H1 (cell line): Measurements from ENCODE around the gene FGGY. TPM values are rescaled to one million over a fixed set of nuclear protein-coding genes. Genes with fewer than 3 reads are reported as not detected.

ENCODE experiments used
- CTCF ChIA-PET: fragments of 300-600 bp; sonication (Branson Sonifier 250); formaldehyde crosslinking; loops from one replicate; lab custom pipeline; 2021; ENCODE audit not compliant: partially characterized antibody; lab: Charles Lee
- POLR2A ChIA-PET: fragments of 300-600 bp; sonication (Branson Sonifier 250); formaldehyde crosslinking; loops from one replicate; lab custom pipeline; 2021; ENCODE audit warnings: inconsistent platforms; ENCODE audit not compliant: partially characterized antibody; lab: Charles Lee
- DNase-seq, 2 experiments: peaks; one replicate each; pipeline versions ENCODE4 v3.0.0 to v3.0.0-alpha.2; 2010 to 2022; ENCODE audit warnings: low spot score in 2 of 2, low read depth in 1 of 2, mixed read lengths in 1 of 2
- FAIRE-seq: peaks from 2 replicates; lab custom pipeline; 2011; peaks lifted over from hg19 to GRCh38; lab: Jason Lieb, UNC
- H2AFZ ChIP-seq: 2 replicates; pipeline ENCODE4 v1.8.1; 2012; ENCODE audit warnings: low read length, inconsistent platforms
- H2AK5ac ChIP-seq: 2 replicates; pipeline ENCODE4 v1.6.1; 2013; ENCODE audit warnings: low read depth, low read length
- H2BK120ac ChIP-seq: replicated peaks from 2 replicates; pipeline ENCODE3; 2013; ENCODE audit warnings: low read depth, low read length, inconsistent platforms
- H2BK12ac ChIP-seq: 2 replicates; pipeline ENCODE4 v1.6.1; 2013; ENCODE audit warnings: low read depth, low read length
- H2BK15ac ChIP-seq: 2 replicates; pipeline ENCODE4 v1.6.1; 2013; ENCODE audit warnings: low read length
- H2BK20ac ChIP-seq: 2 replicates; pipeline ENCODE4 v1.6.1; 2013; ENCODE audit warnings: low read length
- H2BK5ac ChIP-seq: 2 replicates; pipeline ENCODE4 v1.6.1; 2013; ENCODE audit warnings: low read depth, low read length
- H3K14ac ChIP-seq: 2 replicates; pipeline ENCODE4 v1.6.1; 2013; ENCODE audit warnings: inconsistent platforms; ENCODE audit not compliant: insufficient read length
- H3K18ac ChIP-seq: 2 replicates; pipeline ENCODE4 v1.6.1; 2013; ENCODE audit warnings: low read length; ENCODE audit errors: extremely low read depth
- H3K23ac ChIP-seq: 2 replicates; pipeline ENCODE4 v1.6.1; 2013; ENCODE audit warnings: inconsistent platforms; ENCODE audit not compliant: insufficient read length
- H3K23me2 ChIP-seq: 2 replicates; pipeline ENCODE4 v1.6.1; 2013; ENCODE audit warnings: low read depth, low read length
- H3K27ac ChIP-seq: 2 replicates; pipeline ENCODE4 v1.6.1; 2011; ENCODE audit warnings: low read depth, low read length, inconsistent platforms
- H3K27me3 ChIP-seq, 4 experiments: replicated peaks in 1 of 4; 1 replicate in 1 of 4; 2 replicates in 3 of 4; pipeline versions ENCODE4 v1.6.1 to v1.8.1; 2011 to 2013; ENCODE audit warnings: low read length in 3 of 4, mild to moderate bottlenecking in 3 of 4, inconsistent platforms in 2 of 4, mixed read lengths in 2 of 4, moderate library complexity in 1 of 4; ENCODE audit not compliant: control insufficient read depth in 3 of 4, insufficient read depth in 3 of 4; ENCODE audit errors: extremely low read depth in 1 of 4
- H3K36me3 ChIP-seq, 4 experiments: 2 replicates each; pipeline versions ENCODE4 v1.6.1 to v1.8.1; 2011 to 2013; ENCODE audit warnings: mild to moderate bottlenecking in 4 of 4, low read length in 3 of 4, moderate library complexity in 2 of 4, control low read depth in 1 of 4, inconsistent platforms in 1 of 4; ENCODE audit not compliant: insufficient read depth in 4 of 4, control insufficient read depth in 2 of 4
- H3K4ac ChIP-seq: replicated peaks from 2 replicates; pipeline ENCODE3; 2013; ENCODE audit warnings: low read length, low read depth, mixed read lengths, inconsistent platforms; ENCODE audit not compliant: insufficient read length
- H3K4me1 ChIP-seq, 4 experiments: replicated peaks in 1 of 4; 1 replicate in 1 of 4; 2 replicates in 3 of 4; pipeline versions ENCODE4 v1.6.1 to v1.8.1; 2011 to 2013; ENCODE audit warnings: low read length in 3 of 4, inconsistent platforms in 2 of 4, mixed read lengths in 1 of 4; ENCODE audit not compliant: insufficient read depth in 4 of 4, control insufficient read depth in 3 of 4
- H3K4me2 ChIP-seq, 2 experiments: 2 replicates each; pipeline versions ENCODE4 v1.6.1 to v1.8.1; 2011 to 2013; ENCODE audit warnings: low read depth in 2 of 2, low read length in 2 of 2, control low read depth in 1 of 2, inconsistent platforms in 1 of 2, mild to moderate bottlenecking in 1 of 2; ENCODE audit not compliant: insufficient read depth in 1 of 2
- H3K4me3 ChIP-seq, 4 experiments: fragments of 200-600, 300-600 bp in 1 of 4; sonication (generic), shearing (Covaris generic), sonication (Bioruptor Twin) in 1 of 4; 2 replicates each; pipeline versions ENCODE4 v1.5.1 to v1.8.1; 2011 to 2016; ENCODE audit warnings: low read length in 4 of 4, low read depth in 3 of 4, control low read depth in 2 of 4, inconsistent platforms in 2 of 4, mild to moderate bottlenecking in 2 of 4, mixed read lengths in 1 of 4, moderate library complexity in 1 of 4; ENCODE audit not compliant: insufficient read depth in 2 of 4; ENCODE audit errors: extremely low read depth in 1 of 4
- H3K56ac ChIP-seq: replicated peaks from 2 replicates; pipeline ENCODE3; 2013; ENCODE audit warnings: low read depth, mild to moderate bottlenecking, mixed read lengths, low read length, inconsistent platforms; ENCODE audit not compliant: insufficient read length
- H3K79me1 ChIP-seq: 2 replicates; pipeline ENCODE4 v1.6.1; 2013; ENCODE audit warnings: low read depth, low read length, control low read depth
- H3K79me2 ChIP-seq, 2 experiments: 2 replicates each; pipeline versions ENCODE4 v1.6.1 to v1.8.1; 2012 to 2013; ENCODE audit warnings: low read length in 2 of 2, mild to moderate bottlenecking in 2 of 2, inconsistent platforms in 1 of 2; ENCODE audit not compliant: insufficient read depth in 2 of 2, control insufficient read depth in 1 of 2
- H3K9ac ChIP-seq, 4 experiments: replicated peaks in 1 of 4; 1 replicate in 1 of 4; 2 replicates in 3 of 4; pipeline versions ENCODE4 v1.6.1 to v1.8.1; 2011 to 2013; ENCODE audit warnings: low read depth in 3 of 4, low read length in 3 of 4, control low read depth in 2 of 4, mild to moderate bottlenecking in 2 of 4, moderate library complexity in 2 of 4, inconsistent platforms in 1 of 4; ENCODE audit errors: extremely low read depth in 1 of 4
- H3K9me3 ChIP-seq, 2 experiments: 2 replicates each; pipeline versions ENCODE4 v1.6.1 to v1.8.1; 2012 to 2013; ENCODE audit warnings: mild to moderate bottlenecking in 2 of 2, moderate library complexity in 2 of 2, control low read depth in 1 of 2, inconsistent platforms in 1 of 2, low read depth in 1 of 2, low read length in 1 of 2, mixed read lengths in 1 of 2; ENCODE audit not compliant: insufficient read depth in 2 of 2
- H4K20me1 ChIP-seq, 2 experiments: replicated peaks in 1 of 2; 2 replicates each; pipeline versions ENCODE3 to v1.8.1; 2011 to 2013; ENCODE audit warnings: inconsistent platforms in 2 of 2, low read length in 2 of 2, mild to moderate bottlenecking in 1 of 2; ENCODE audit not compliant: insufficient read depth in 2 of 2, control insufficient read depth in 1 of 2
- H4K5ac ChIP-seq: 2 replicates; pipeline ENCODE4 v1.6.1; 2013; ENCODE audit warnings: low read length, low read depth, mixed read lengths, inconsistent platforms; ENCODE audit not compliant: insufficient read length
- H4K8ac ChIP-seq: 2 replicates; pipeline ENCODE4 v1.8.0; 2013; ENCODE audit warnings: mild to moderate bottlenecking, moderate library complexity, low read length, inconsistent platforms; ENCODE audit not compliant: insufficient read depth; ENCODE audit errors: extremely low read depth
- H4K91ac ChIP-seq: replicated peaks from 2 replicates; pipeline ENCODE3; 2013; ENCODE audit warnings: low read length, mixed read lengths, inconsistent platforms; ENCODE audit not compliant: insufficient read length
- ATF2 ChIP-seq: IDR thresholded peaks from 2 replicates; pipeline ENCODE4 v1.6.1; 2012; ENCODE audit warnings: low read length, inconsistent platforms
- CBX5 ChIP-seq: fragments of 300-800, 300-1000 bp; sonication (generic); IDR thresholded peaks from 2 replicates; pipeline ENCODE4 v1.7.1; 2016; ENCODE audit warnings: antibody characterized with exemption, low read length, low read depth
- YY1 ChIP-seq: IDR thresholded peaks from 2 replicates; pipeline ENCODE4 v1.6.1; 2011; ENCODE audit warnings: low read depth, mild to moderate bottlenecking, low read length
- WGBS, 2 experiments: shearing (Covaris generic) in 1 of 2; methylation state at CpG; one replicate each; pipeline versions ENCODE4 v1.1.6 to v1.1.7; 2013 to 2015; ENCODE audit warnings: low lambda C conversion rate in 2 of 2, mixed read lengths in 2 of 2, inconsistent platforms in 1 of 2, low coverage in 1 of 2, missing lambda C conversion rate in 1 of 2; ENCODE audit not compliant: insufficient replicate concordance in 2 of 2, insufficient coverage in 1 of 2, insufficient read length in 1 of 2; ENCODE audit errors: extremely low coverage in 1 of 2, missing lambda C conversion rate in 1 of 2; 5-methylcytosine and 5-hydroxymethylcytosine counted together
- polyA plus RNA-seq, 7 experiments: library from polyadenylated mRNA; depleted of rRNA in 3 of 7; stranded (reverse) in 5 of 7; unstranded in 2 of 7; fragments of >200 nt in 5 of 7; fragments of 200-250 nt in 2 of 7; gene quantifications; 1 replicate in 5 of 7; 2 replicates in 1 of 7; 4 replicates in 1 of 7; pipeline versions ENCODE4 v1.2.1 to v1.2.3, GENCODE V29; 2011 to 2013; ENCODE audit warnings: missing spikeins in 2 of 7, mixed read lengths in 2 of 7
- total RNA-seq: library from RNA; stranded (reverse); fragmentation: NEBNext Ultra II Directional; extraction: Animal tissue kit (Norgen Biotek cat#: 25700); gene quantifications from 2 replicates; pipeline ENCODE4 v1.2.1, GENCODE V29; 2021

FGGY gene
- total and polyA plus RNA-seq, 2 of the 8 experiments (the other 6 are each of a cell fraction or from before 2014, with no cell fraction given), result 10.3 to 12.5 TPM

DNA sequence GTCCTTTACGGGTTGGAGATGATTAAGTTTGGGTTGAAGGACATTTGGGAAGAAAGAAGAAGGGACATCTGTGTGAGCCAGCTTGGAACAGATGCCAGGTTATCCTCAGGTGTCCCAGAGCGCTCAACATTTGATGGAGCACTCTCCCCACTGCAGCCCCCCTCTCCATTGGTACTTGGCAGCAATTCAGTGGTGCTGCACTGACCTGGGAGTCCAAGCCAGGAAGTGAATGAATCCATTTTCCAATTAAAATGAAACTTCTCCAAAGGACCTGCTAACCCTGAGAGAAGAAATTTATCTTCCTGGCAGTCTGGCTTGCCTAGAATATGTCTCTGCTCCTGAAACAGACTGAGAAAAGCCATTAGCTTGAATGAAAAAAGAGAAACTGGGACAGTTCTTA is 67.1 kb downstream of the FGGY start:
- no peak overlapping the region for H3K9ac ChIP-seq
- FAIRE-seq (no peak), DNase-seq (no peak)
- no peak overlapping the region for H2BK15ac ChIP-seq
- no peaks in the 10 kb centered on the region for H4K20me1 ChIP-seq
- no peaks in the 10 kb centered on the region for H3K23me2 ChIP-seq
- no peaks in the 10 kb centered on the region for H3K36me3 ChIP-seq
- H3K4me3 ChIP-seq, result no peak overlapping the region
- no peak overlapping the region for H3K14ac ChIP-seq
- no peak overlapping the region for H4K5ac ChIP-seq
- ChIA-PET CTCF (no interaction called here), POLR2A (no interaction called here)
- 97% methylated on average over 2 of the region's 2 CpGs; no CpG with 5 or more reads in 1 of the 2 experiments for WGBS, 2 experiments
- H3K4me2 ChIP-seq, result no peak overlapping the region
- H3K79me2 ChIP-seq, result no peaks in the 10 kb centered on the region
- no peak overlapping the region for H2BK20ac ChIP-seq
- no peaks in the 10 kb centered on the region for H3K4me1 ChIP-seq
- no peak overlapping the region for H2AFZ ChIP-seq
- H3K79me1 ChIP-seq, result no peaks in the 10 kb centered on the region
- no peak overlapping the region for H4K91ac ChIP-seq
- no peak overlapping the region for H2AK5ac ChIP-seq
- no peak overlapping the region for H3K56ac ChIP-seq
- no peaks in the 10 kb centered on the region for H3K27me3 ChIP-seq
- no peak overlapping the region for H3K27ac ChIP-seq
- H2BK5ac ChIP-seq, result no peak overlapping the region
- H3K9me3 ChIP-seq, result peaks cover 0 to 5% of the 10 kb centered on the region in 2 experiments; a peak in 1 of 4 replicates
- H3K18ac ChIP-seq, result no peak overlapping the region
- no peak overlapping the region for H2BK120ac ChIP-seq
- H2BK12ac ChIP-seq, result no peak overlapping the region
- no peak overlapping the region for H4K8ac ChIP-seq
- no peak overlapping the region for H3K4ac ChIP-seq
- no peak overlapping the region for H3K23ac ChIP-seq
- no peak for TF ChIP-seq ATF2
- no peak for TF ChIP-seq YY1
- TF ChIP-seq CBX5, result no peak
